H7 (cell line): Measurements from ENCODE around the gene ARMCX6. TPM values are rescaled to one million over a fixed set of nuclear protein-coding genes. Genes with fewer than 3 reads are reported as not detected.
A peak's percentile ranks its signal among the peaks of the same experiment; 100 is the strongest.

Experiments
- DNase-seq: peaks from one replicate; pipeline ENCODE4 v3.0.0; 2012
- H3K27me3 ChIP-seq: 2 replicates; pipeline ENCODE4 v1.6.0; 2011; ENCODE audit warnings: mild to moderate bottlenecking, low read length; ENCODE audit not compliant: control insufficient read depth, insufficient read depth
- H3K36me3 ChIP-seq: replicated peaks from 2 replicates; pipeline ENCODE4 v1.5.1; 2011; ENCODE audit warnings: low read length; ENCODE audit not compliant: control insufficient read depth, insufficient read depth
- H3K4me3 ChIP-seq: 2 replicates; pipeline ENCODE4 v1.5.1; 2011; ENCODE audit warnings: low read depth, mild to moderate bottlenecking, control low read depth, low read length, moderate library complexity; ENCODE audit not compliant: insufficient read depth
- total RNA-seq: library from RNA; depleted of rRNA; stranded (reverse); fragments of >200 nt; shearing (Covaris generic); gene quantifications from 2 replicates; pipeline ENCODE4 v1.2.3, GENCODE V29; 2014; rRNA removed

The ARMCX6 gene
- total RNA-seq, 1 experiment from 2014 or later, result 15.2 TPM

DNA sequence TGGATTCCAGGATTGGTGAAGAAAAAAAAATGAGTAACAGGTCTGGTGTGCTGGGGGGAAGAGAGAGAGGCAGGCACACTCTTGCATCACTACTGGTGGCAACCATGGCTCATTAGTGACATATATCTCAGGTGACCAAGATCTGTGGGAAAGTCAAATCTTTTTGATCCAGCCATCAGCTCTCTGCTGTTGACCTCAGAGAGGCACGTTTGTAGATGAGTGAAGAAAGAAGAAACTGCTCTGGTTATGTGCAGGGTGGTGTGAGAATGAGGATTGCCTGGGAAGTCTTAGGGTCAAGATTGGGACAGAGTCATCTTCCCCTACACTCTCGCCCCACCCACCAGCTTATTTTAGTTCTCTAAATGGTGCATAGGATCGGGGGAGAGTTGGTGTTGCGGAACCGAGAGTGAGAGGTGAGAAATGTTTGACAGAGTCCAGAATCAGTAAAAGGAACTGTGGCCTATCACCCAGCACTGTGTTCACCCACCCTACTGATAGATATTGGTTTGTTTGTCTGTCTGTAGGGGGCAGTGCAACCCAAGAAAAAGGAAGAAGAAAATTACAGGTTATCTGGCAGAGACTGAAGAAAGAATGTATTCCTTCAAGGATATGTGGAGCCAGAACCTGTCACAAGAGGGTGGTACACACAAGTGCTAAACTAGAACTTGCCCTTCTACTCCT, 21.9 kb downstream of the ARMCX6 start:
- DNase-seq, result peak; percentile 57
- Histone ChIP-seq H3K36me3 (no peaks in the 10 kb centered on the region), H3K27me3 (no peaks in the 10 kb centered on the region), H3K4me3 (no peak overlapping the region)

Other genes with a start within 250 kb of the ARMCX6 start
- gene BTK, start 231.8 kb downstream of the ARMCX6 start, total RNA-seq, result 0.07 and 0.11 TPM in 2 replicates
- 794 and 812 TPM in 2 replicates for gene RPL36A, start 227.0 kb downstream of the ARMCX6 start, total RNA-seq
- gene GLA, start 210.1 kb downstream of the ARMCX6 start, total RNA-seq, result 48.1 and 58.3 TPM in 2 replicates
- 33.5 and 35.0 TPM in 2 replicates for gene HNRNPH2, start 209.8 kb downstream of the ARMCX6 start, total RNA-seq
- gene ARMCX4, start 132.5 kb downstream of the ARMCX6 start, total RNA-seq, result 2.1 and 7.5 TPM in 2 replicates
- 27.0 and 33.0 TPM in 2 replicates for gene ARMCX1, start 67.5 kb downstream of the ARMCX6 start, total RNA-seq
- 13.1 and 18.3 TPM in 2 replicates for gene ARMCX3, start 5.2 kb upstream of the ARMCX6 start, total RNA-seq
- gene ARMCX2, start 41.9 kb upstream of the ARMCX6 start, total RNA-seq, result 108 and 114 TPM in 2 replicates